ENCODE measurements around the gene BHLHE40. TPM values are rescaled to one million over a fixed set of nuclear protein-coding genes. Genes with fewer than 3 reads are reported as not detected.

BHLHE40 gene
- total RNA-seq, 2 experiments from 2014 or later: 258 to 273 TPM

GRCh38 chr3:4994144-4994730, 15.0 kb downstream of the BHLHE40 start:
- H3K4me3 Mint-ChIP-seq: no peak overlapping the region
- H3K27me3 Mint-ChIP-seq: no peaks in the 10 kb centered on the region
- CTCF ChIA-PET: interaction anchor here (0.6 to 1.6 kb wide), 7 partner anchors 10 to 273 kb away, joined by 3 to 7 read pairs (median 3); no protein-coding TSS in a partner anchor
- H3K27ac Mint-ChIP-seq: peak overlapping the region; percentile 34
- H3K4me1 Mint-ChIP-seq: peaks cover 25% of the 10 kb centered on the region
- intact Hi-C loops (cut with DNase I, micrococcal nuclease): no loop called here
- POLR2A ChIA-PET: no interaction called here
- H3K9me3 Mint-ChIP-seq (ENCODE audit: low read depth): no peaks in the 10 kb centered on the region
- no peak for DNase-seq
- peak; percentile 92 for ATAC-seq
- H3K36me3 Mint-ChIP-seq (ENCODE audit: low read depth): no peaks in the 10 kb centered on the region

- CTCF ChIA-PET: interaction anchor here (1.1 to 1.5 kb wide), 3 partner anchors 15 to 153 kb away, joined by 3 to 4 read pairs (median 3); no protein-coding TSS in a partner anchor
- peak overlapping the region; percentile 34 for H3K27ac Mint-ChIP-seq
- H3K36me3 Mint-ChIP-seq (ENCODE audit: low read depth): no peaks in the 10 kb centered on the region
- ATAC-seq (no peak), DNase-seq (no peak)
- intact Hi-C loops (cut with DNase I, micrococcal nuclease): no loop called here
- H3K4me1 Mint-ChIP-seq: peaks cover 20% of the 10 kb centered on the region
- H3K9me3 Mint-ChIP-seq (ENCODE audit: low read depth): no peaks in the 10 kb centered on the region
- POLR2A ChIA-PET: no interaction called here
- no peak overlapping the region for H3K4me3 Mint-ChIP-seq
- H3K27me3 Mint-ChIP-seq: no peaks in the 10 kb centered on the region
Observed at GRCh38 chr3:4994823-4995499, 15.7 kb downstream of the BHLHE40 start.

- Mint-ChIP-seq H3K4me3 (no peak overlapping the region), H3K27me3 (no peaks in the 10 kb centered on the region), H3K27ac (no peak overlapping the region), H3K4me1 (peaks cover 17% of the 10 kb centered on the region), H3K36me3 (ENCODE audit: low read depth) (no peaks in the 10 kb centered on the region), H3K9me3 (ENCODE audit: low read depth) (no peaks in the 10 kb centered on the region)
- DNase-seq: no peak
- ChIA-PET POLR2A (no interaction called here), CTCF (interaction anchor here (1.5 kb wide), 1 partner anchor 31 kb away, joined by 4 read pairs; no protein-coding TSS in a partner anchor)
- ATAC-seq: no peak
- intact Hi-C loops (cut with DNase I, micrococcal nuclease): no loop called here
Observed at GRCh38 chr3:4995500-4996053, 16.3 kb downstream of the BHLHE40 start.

- H3K4me3 Mint-ChIP-seq: no peak overlapping the region
- CTCF ChIA-PET: interaction anchor here (0.5 to 0.7 kb wide), 2 partner anchors 9 to 13 kb away, joined by 3 read pairs; no protein-coding TSS in a partner anchor
- no peak overlapping the region for H3K27ac Mint-ChIP-seq
- no peaks in the 10 kb centered on the region for H3K36me3 Mint-ChIP-seq (ENCODE audit: low read depth)
- H3K9me3 Mint-ChIP-seq (ENCODE audit: low read depth): no peaks in the 10 kb centered on the region
- POLR2A ChIA-PET: no interaction called here
- DNase-seq (no peak), ATAC-seq (no peak)
- H3K27me3 Mint-ChIP-seq: no peaks in the 10 kb centered on the region
- intact Hi-C loops (cut with DNase I, micrococcal nuclease): no loop called here
- peaks cover 17% of the 10 kb centered on the region for H3K4me1 Mint-ChIP-seq
Observed at GRCh38 chr3:4996223-4996765, 17.1 kb downstream of the BHLHE40 start.

- peaks cover 21% of the 10 kb centered on the region for H3K4me1 Mint-ChIP-seq
- peak; percentile 37 for ATAC-seq
- DNase-seq: no peak
- no peaks in the 10 kb centered on the region for H3K27me3 Mint-ChIP-seq
- no peak overlapping the region for H3K27ac Mint-ChIP-seq
- intact Hi-C loops (cut with DNase I, micrococcal nuclease): no loop called here
- CTCF ChIA-PET: interaction anchor here (0.5 to 0.7 kb wide), 3 partner anchors 10 to 13 kb away, joined by 3 to 5 read pairs (median 3); no protein-coding TSS in a partner anchor
- H3K36me3 Mint-ChIP-seq (ENCODE audit: low read depth): no peaks in the 10 kb centered on the region
- POLR2A ChIA-PET: no interaction called here
- H3K4me3 Mint-ChIP-seq: no peak overlapping the region
- no peaks in the 10 kb centered on the region for H3K9me3 Mint-ChIP-seq (ENCODE audit: low read depth)
Observed at GRCh38 chr3:4996771-4997291, 17.6 kb downstream of the BHLHE40 start.

- H3K27me3 Mint-ChIP-seq: no peaks in the 10 kb centered on the region
- CTCF ChIA-PET: interaction anchor here (1.9 kb wide), 1 partner anchor 60 kb away, joined by 4 read pairs; no protein-coding TSS in a partner anchor
- no peaks in the 10 kb centered on the region for H3K36me3 Mint-ChIP-seq (ENCODE audit: low read depth)
- DNase-seq (no peak), ATAC-seq (no peak)
- no peak overlapping the region for H3K4me3 Mint-ChIP-seq
- H3K9me3 Mint-ChIP-seq (ENCODE audit: low read depth): no peaks in the 10 kb centered on the region
- POLR2A ChIA-PET: interaction anchor here (1.3 kb wide), 1 partner anchor 19 kb away, joined by 4 read pairs; the partner anchor contains the start of gene BHLHE40
- peaks cover 32% of the 10 kb centered on the region for H3K4me1 Mint-ChIP-seq
- H3K27ac Mint-ChIP-seq: no peak overlapping the region
- intact Hi-C loops (cut with DNase I, micrococcal nuclease): no loop called here
Observed at GRCh38 chr3:4997946-4998345, 18.7 kb downstream of the BHLHE40 start.

- H3K27ac Mint-ChIP-seq: no peak overlapping the region
- ChIA-PET CTCF (interaction anchor here (0.5 to 2.1 kb wide), 9 partner anchors 8 to 265 kb away, joined by 3 to 8 read pairs (median 3); no protein-coding TSS in a partner anchor), POLR2A (no interaction called here)
- no peak for ATAC-seq
- intact Hi-C loops (cut with DNase I, micrococcal nuclease): no loop called here
- no peaks in the 10 kb centered on the region for H3K9me3 Mint-ChIP-seq (ENCODE audit: low read depth)
- no peak overlapping the region for H3K4me3 Mint-ChIP-seq
- H3K4me1 Mint-ChIP-seq: peaks cover 25% of the 10 kb centered on the region
- no peak for DNase-seq
- no peaks in the 10 kb centered on the region for H3K27me3 Mint-ChIP-seq
- no peaks in the 10 kb centered on the region for H3K36me3 Mint-ChIP-seq (ENCODE audit: low read depth)
Observed at GRCh38 chr3:4999531-5000184, 20.4 kb downstream of the BHLHE40 start.

- Mint-ChIP-seq H3K9me3 (ENCODE audit: low read depth) (no peaks in the 10 kb centered on the region), H3K4me3 (no peak overlapping the region), H3K36me3 (ENCODE audit: low read depth) (no peaks in the 10 kb centered on the region), H3K27me3 (no peaks in the 10 kb centered on the region), H3K27ac (peak overlapping the region; percentile 39), H3K4me1 (peaks cover 25% of the 10 kb centered on the region)
- no peak for ATAC-seq
- DNase-seq: no peak
- intact Hi-C loops (cut with DNase I, micrococcal nuclease): no loop called here
- POLR2A ChIA-PET: no interaction called here
- CTCF ChIA-PET: interaction anchor here (0.7 to 2.1 kb wide), 4 partner anchors 17 to 290 kb away, joined by 3 to 8 read pairs (median 4); no protein-coding TSS in a partner anchor
Observed at GRCh38 chr3:5001135-5001534, 21.9 kb downstream of the BHLHE40 start.

GRCh38 chr3:5001805-5002173, 22.6 kb downstream of the BHLHE40 start:
- CTCF ChIA-PET: interaction anchor here (1.2 to 2.1 kb wide), 2 partner anchors 17 to 20 kb away, joined by 4 to 8 read pairs; no protein-coding TSS in a partner anchor
- ATAC-seq: no peak
- DNase-seq: no peak
- Mint-ChIP-seq H3K4me3 (no peak overlapping the region), H3K9me3 (ENCODE audit: low read depth) (no peaks in the 10 kb centered on the region), H3K27me3 (no peaks in the 10 kb centered on the region), H3K27ac (peak overlapping the region; percentile 84), H3K36me3 (ENCODE audit: low read depth) (no peaks in the 10 kb centered on the region), H3K4me1 (peaks cover 31% of the 10 kb centered on the region)
- intact Hi-C loops (cut with DNase I, micrococcal nuclease): loop anchor here (1.0 kb wide), 2 partner anchors 15 to 21 kb away; no protein-coding TSS in a partner anchor
- POLR2A ChIA-PET: interaction anchor here (0.7 kb wide), 2 partner anchors 12 to 34 kb away, joined by 3 read pairs; no protein-coding TSS in a partner anchor

- peak overlapping the region; percentile 84 for H3K27ac Mint-ChIP-seq
- no peaks in the 10 kb centered on the region for H3K9me3 Mint-ChIP-seq (ENCODE audit: low read depth)
- POLR2A ChIA-PET: interaction anchor here (0.7 kb wide), 2 partner anchors 12 to 34 kb away, joined by 3 read pairs; no protein-coding TSS in a partner anchor
- H3K36me3 Mint-ChIP-seq (ENCODE audit: low read depth): no peaks in the 10 kb centered on the region
- H3K27me3 Mint-ChIP-seq: no peaks in the 10 kb centered on the region
- H3K4me1 Mint-ChIP-seq: peaks cover 37% of the 10 kb centered on the region
- ATAC-seq: peak; percentile 63
- CTCF ChIA-PET: interaction anchor here (0.6 to 1.2 kb wide), 3 partner anchors 19 to 291 kb away, joined by 3 to 4 read pairs (median 3); no protein-coding TSS in a partner anchor
- DNase-seq: peak; percentile 82
- intact Hi-C loops (cut with DNase I, micrococcal nuclease): loop anchor here (1.0 kb wide), 2 partner anchors 16 to 20 kb away; no protein-coding TSS in a partner anchor
- H3K4me3 Mint-ChIP-seq: no peak overlapping the region
Observed at GRCh38 chr3:5002174-5002870, 23.1 kb downstream of the BHLHE40 start.

All from activated CD4-positive, alpha-beta T cell treated with anti-CD3 and anti-CD28 coated beads for 36 hours (primary cell).